Mucosa of descending colon (tissue), 3 donors: Measurements from ENCODE around the gene INO80D. TPM values are rescaled to one million over a fixed set of nuclear protein-coding genes. Genes with fewer than 3 reads are reported as not detected.
"Not testable (repeated sequence)": the region's sequence is repeated elsewhere in the genome, so short reads cannot be mapped to it uniquely, and the experiment has no call there.

Experiments used
- ATAC-seq: fragments of 200-7000 bp; cut with Tn5 transposase; one replicate; pipeline ENCODE4 v1.9.1; 2020; ENCODE audit warnings: mild to moderate bottlenecking, moderate library complexity
- DNase-seq, 3 donors: peaks; one replicate each; pipeline ENCODE4 v3.0.0-alpha.2; 2020
- H3K36me3 ChIP-seq: fragments of 200-600 bp; one replicate; pipeline ENCODE4 v1.8.0; 2021; ENCODE audit warnings: low read depth, mild to moderate bottlenecking
- H3K4me1 ChIP-seq: fragments of 200-600 bp; one replicate; pipeline ENCODE4 v1.8.0; 2021; ENCODE audit warnings: low read depth, mild to moderate bottlenecking
- H3K4me3 ChIP-seq: fragments of 200-600 bp; one replicate; pipeline ENCODE4 v1.8.0; 2021; ENCODE audit warnings: mild to moderate bottlenecking
- H3K9me3 ChIP-seq: fragments of 200-600 bp; one replicate; pipeline ENCODE4 v1.8.0; 2021; ENCODE audit warnings: mild to moderate bottlenecking
- intact Hi-C, 2 donors: fragments of 100-400 bp; cut with DNase I in 1 of 2; cut with micrococcal nuclease in 1 of 2; formaldehyde crosslinking; loops; one replicate each; pipeline versions ENCODE4 v1.11.0 to v1.11.1; 2022; cut with DNase I, micrococcal nuclease
- total RNA-seq, 3 donors: library from RNA; stranded (reverse); fragmentation: NEBNext Ultra II Directional in 2 of 3; extraction: Animal tissue kit (Norgen Biotek cat#: 25700) in 2 of 3; gene quantifications; one replicate each; pipeline versions ENCODE4 v1.2.1 to v1.2.4, GENCODE V29; 2021 to 2023
- TF ChIP-seq, protein P1 (sequence below): fragments of 200-600 bp; IDR thresholded peaks from one replicate; pipeline ENCODE4 v1.8.0; 2022; ENCODE audit warnings: antibody characterized with exemption, mild to moderate bottlenecking
- donor health status: DM: no; HTN: no; CAD: no; lungs with moderate emphysema.
- donor health status: DM: no; HTN: no; CAD: no.
- donor health status: DM: no; HTN: yes; CAD: no.

The INO80D gene
- total RNA-seq, 3 donors from 2014 or later: 27.3 to 36.2 (median 30.8) TPM

DNA sequence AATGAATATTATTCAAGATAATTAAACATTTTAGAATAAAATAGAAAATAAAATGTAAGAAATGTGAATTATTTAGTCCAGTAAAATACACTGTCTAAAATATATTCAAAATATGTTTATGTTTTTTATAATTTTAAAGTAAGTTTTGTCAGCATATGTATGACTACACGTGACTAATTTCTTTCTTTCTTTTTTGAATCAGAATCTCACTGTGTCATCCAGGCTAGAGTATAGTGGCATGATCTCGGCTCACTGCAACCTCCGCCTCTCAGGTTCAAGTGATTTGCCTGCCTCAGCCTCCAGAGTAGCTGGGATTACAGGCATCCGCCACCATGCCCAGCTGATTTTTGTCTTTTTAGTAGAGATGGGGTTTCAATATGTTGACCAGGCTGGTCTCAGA is 19.1 kb upstream of the INO80D start:
- no peak for ATAC-seq
- no peaks in the 10 kb centered on the region for H3K4me1 ChIP-seq
- H3K4me3 ChIP-seq: no peak overlapping the region
- DNase-seq: no peak
- no peaks in the 10 kb centered on the region for H3K9me3 ChIP-seq
- intact Hi-C loops: no loop called here
- H3K36me3 ChIP-seq: no peaks in the 10 kb centered on the region
- TF ChIP-seq, protein P1, sequence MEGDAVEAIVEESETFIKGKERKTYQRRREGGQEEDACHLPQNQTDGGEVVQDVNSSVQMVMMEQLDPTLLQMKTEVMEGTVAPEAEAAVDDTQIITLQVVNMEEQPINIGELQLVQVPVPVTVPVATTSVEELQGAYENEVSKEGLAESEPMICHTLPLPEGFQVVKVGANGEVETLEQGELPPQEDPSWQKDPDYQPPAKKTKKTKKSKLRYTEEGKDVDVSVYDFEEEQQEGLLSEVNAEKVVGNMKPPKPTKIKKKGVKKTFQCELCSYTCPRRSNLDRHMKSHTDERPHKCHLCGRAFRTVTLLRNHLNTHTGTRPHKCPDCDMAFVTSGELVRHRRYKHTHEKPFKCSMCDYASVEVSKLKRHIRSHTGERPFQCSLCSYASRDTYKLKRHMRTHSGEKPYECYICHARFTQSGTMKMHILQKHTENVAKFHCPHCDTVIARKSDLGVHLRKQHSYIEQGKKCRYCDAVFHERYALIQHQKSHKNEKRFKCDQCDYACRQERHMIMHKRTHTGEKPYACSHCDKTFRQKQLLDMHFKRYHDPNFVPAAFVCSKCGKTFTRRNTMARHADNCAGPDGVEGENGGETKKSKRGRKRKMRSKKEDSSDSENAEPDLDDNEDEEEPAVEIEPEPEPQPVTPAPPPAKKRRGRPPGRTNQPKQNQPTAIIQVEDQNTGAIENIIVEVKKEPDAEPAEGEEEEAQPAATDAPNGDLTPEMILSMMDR: no peak

DNA sequence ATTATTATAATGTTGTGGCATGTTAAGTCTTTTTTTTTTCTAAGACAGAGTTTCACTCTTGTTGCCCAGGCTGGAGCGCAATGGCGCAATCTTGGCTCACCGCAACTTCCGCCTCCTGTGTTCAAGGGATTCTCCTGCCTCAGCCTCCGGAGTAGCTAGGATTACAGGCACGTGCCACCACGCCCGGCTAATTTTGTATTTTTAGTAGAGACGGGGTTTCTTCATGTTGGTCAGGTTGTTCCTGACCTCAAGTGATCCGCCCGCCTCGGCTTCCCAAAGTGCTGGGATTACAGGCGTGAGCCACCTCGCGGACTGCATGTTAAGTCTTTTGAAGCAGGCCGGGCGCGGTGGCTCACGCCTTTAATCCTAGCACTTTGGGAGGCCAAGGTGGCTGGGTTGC is 12.9 kb upstream of the INO80D start:
- intact Hi-C loops, H3K9me3 ChIP-seq, DNase-seq, H3K36me3 ChIP-seq, H3K4me3 ChIP-seq, H3K4me1 ChIP-seq, ATAC-seq: not testable (repeated sequence)

DNA sequence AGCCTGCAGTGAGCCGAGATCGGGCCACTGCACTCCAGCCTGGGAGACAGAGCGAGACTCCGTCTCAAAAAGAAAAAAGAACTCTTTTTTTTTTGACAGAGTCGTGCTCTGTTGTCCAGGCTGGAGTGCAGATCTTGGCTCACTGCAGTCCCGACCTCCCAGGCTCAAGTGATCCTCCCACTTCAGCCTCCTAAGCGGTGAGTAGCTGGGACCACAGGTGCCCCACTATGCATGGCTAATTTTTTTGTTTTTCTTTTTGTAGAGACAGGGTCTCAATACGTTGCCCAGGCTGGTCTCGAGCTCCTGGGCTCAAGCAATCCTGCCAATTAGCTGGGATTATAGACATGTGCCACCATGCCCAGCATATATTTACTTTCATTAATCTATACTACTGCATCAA is 12.5 kb upstream of the INO80D start:
- TF ChIP-seq, protein P1: no peak
- Histone ChIP-seq H3K36me3 (no peaks in the 10 kb centered on the region), H3K4me1 (no peaks in the 10 kb centered on the region), H3K9me3 (no peaks in the 10 kb centered on the region), H3K4me3 (no peak overlapping the region)
- intact Hi-C loops: no loop called here
- DNase-seq (no peak), ATAC-seq (no peak)

DNA sequence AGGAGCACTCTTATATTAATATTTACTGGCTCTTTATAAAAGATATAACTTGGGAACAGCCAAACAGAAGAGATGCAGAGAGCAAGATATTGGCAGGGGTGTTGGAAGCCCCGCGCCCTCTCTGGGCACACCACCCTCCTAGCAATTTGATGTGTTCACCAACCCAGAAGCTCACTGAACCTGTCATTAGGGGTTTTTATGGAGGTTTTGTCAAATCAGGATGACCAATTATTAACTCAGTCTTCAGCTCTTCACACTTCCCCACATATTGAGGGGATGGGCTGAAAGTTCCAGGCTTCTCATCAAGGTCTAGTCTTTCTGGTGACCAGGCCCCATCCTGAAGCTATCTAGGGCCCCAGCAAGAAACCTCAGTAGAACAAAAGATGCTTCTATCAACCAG is 10.9 kb upstream of the INO80D start:
- H3K4me1 ChIP-seq: no peaks in the 10 kb centered on the region
- H3K36me3 ChIP-seq: no peaks in the 10 kb centered on the region
- no peak for DNase-seq
- no peak for ATAC-seq
- H3K4me3 ChIP-seq: no peak overlapping the region
- intact Hi-C loops: no loop called here
- H3K9me3 ChIP-seq: no peaks in the 10 kb centered on the region
- TF ChIP-seq, protein P1: no peak

DNA sequence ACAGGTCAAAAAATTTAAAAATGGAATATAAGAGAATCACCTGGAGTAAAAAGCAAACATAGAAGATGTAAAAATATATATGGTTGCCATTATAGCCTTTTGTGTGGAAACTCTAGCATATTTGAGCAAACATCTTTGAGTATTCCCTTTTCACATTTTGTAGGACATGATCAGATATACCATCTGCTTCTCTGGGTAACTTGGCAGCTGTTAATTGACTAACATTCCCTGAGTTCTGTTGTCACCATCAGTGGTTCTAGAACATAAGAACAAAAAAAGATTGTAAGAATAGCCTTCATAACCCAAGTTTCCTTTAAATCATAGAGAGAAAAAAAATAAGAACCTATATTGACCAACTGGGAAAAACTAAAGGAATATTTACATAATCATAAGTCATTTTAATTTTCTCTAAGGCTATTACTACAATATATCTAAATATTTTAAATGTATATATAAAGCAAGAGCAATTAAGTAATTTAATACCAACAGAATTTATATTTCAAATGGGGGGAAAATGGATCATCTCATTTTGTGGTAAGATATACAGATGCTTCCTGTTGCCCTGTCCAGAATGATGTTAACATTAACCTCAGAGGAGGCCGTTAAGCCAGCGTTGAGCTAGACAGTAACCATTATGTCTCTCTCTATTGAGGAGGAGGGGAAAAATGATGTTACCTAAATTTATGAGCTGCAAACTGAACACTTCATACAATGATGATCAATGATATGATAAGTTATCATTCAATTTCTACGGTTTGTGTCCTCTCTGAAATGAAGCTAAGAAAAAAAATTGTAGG is 9.8 kb upstream of the INO80D start:
- Histone ChIP-seq H3K4me3 (no peak overlapping the region), H3K9me3 (no peaks in the 10 kb centered on the region), H3K36me3 (no peaks in the 10 kb centered on the region), H3K4me1 (no peaks in the 10 kb centered on the region)
- no peak for ATAC-seq
- TF ChIP-seq, protein P1: no peak
- no peak for DNase-seq
- intact Hi-C loops: no loop called here

DNA sequence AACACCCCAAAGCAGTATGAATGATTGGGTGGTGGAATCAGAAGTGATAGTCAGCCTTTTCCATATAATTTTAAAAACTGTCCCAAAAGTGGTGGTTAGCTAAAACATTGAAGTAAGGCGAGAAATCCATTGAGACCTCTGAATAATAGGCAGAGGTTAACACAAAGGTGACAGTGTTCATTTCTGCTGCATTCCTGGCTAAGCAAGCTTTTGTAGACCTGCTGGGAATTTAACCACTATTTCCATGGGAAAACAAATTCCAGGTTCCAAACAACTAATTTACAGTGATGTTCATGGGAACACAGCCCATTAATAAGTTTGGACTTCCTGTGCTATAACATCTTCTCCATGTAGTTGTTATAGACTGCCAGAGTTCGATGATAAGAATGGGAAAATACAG is 6.3 kb upstream of the INO80D start:
- intact Hi-C loops: no loop called here
- Histone ChIP-seq H3K4me1 (peaks cover 3% of the 10 kb centered on the region), H3K36me3 (no peaks in the 10 kb centered on the region), H3K9me3 (no peaks in the 10 kb centered on the region), H3K4me3 (no peak overlapping the region)
- TF ChIP-seq, protein P1: no peak
- DNase-seq (no peak), ATAC-seq (no peak)
